ENCODE results near the gene CFAP58.

The CFAP58 gene, protein sequence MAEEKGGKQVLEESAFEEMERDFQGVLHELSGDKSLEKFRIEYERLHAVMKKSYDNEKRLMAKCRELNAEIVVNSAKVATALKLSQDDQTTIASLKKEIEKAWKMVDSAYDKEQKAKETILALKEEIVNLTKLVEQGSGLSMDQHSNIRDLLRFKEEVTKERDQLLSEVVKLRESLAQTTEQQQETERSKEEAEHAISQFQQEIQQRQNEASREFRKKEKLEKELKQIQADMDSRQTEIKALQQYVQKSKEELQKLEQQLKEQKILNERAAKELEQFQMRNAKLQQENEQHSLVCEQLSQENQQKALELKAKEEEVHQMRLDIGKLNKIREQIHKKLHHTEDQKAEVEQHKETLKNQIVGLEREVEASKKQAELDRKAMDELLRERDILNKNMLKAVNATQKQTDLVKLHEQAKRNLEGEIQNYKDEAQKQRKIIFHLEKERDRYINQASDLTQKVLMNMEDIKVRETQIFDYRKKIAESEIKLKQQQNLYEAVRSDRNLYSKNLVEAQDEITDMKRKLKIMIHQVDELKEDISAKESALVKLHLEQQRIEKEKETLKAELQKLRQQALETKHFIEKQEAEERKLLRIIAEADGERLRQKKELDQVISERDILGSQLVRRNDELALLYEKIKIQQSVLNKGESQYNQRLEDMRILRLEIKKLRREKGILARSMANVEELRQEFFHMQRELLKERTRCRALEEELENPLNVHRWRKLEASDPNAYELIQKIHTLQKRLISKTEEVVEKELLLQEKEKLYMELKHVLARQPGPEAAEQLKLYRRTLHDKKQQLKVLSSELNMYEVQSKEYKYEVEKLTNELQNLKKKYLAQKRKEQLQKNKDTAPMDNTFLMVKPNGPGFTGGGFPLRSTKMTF

DNA sequence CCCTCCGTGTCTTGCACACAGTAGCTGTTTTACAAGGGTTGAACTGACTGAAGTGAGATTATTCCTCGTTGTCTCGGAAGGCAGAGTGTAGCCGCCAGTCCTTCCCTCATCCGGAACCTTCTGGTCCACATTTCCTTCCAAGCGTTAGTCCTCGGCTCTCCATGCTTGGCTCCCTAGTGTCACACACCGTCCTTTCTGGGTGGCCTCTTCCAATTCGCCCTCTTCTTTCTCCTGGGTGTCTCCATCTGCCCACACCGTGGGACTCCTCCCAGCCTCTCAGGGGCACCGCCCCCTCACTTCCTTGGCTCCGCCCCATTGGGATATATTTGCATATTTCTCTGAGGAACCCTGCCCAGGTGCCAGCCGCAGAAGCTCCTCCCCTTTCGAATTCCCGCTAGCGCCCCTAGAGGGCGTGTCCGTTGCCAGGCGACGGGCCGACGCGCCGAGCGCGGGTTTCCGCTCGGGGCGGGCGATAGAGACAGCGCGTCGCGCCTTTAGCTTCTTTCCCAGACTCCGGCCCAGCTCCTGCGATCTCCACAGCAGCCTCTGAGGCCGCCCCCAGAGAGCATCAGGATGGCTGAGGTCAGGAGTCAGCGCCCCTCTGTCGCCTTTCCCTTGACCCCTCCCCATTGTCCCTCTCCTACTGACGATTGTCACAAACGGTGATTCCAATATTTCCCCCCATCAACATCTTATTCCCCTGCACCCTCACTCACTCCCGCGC is at the start of gene CFAP58:
TSS of gene CFAP58 (plus strand) at position 509 of the 724 bp plus-strand sequence. CDS start at position 574, 65 bp downstream.
- peak; percentile 84 to 90 for DNase-seq

DNA sequence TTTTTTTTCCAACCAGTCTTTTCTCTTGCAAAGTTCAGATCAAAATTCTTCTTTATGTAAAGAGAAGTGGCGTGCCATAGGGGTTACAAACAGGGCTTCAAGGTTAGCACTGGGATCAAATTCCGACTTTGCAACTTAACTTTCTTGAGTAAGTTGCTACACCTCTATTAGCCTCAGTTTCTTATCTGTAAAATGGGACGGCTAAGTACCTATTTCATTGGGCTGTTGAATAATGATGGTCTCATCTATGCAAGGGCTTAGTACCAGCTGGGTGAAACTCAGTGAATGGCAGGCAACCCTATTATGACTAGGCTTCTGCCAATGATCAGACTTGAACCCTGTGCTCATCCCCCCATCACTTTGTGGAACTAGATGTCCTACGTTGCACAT is 49.3 kb upstream of the CFAP58 start:
- no peak for DNase-seq

GRCh38 chr10:104304927-104305326 is 48.7 kb upstream of the CFAP58 start:
- no peak for DNase-seq

GRCh38 chr10:104306897-104307296 is 46.7 kb upstream of the CFAP58 start:
- DNase-seq, result no peak

GRCh38 chr10:104307576-104308438 is 45.8 kb upstream of the CFAP58 start:
- no peak for DNase-seq

GRCh38 chr10:104308439-104308903 is 45.2 kb upstream of the CFAP58 start:
- DNase-seq, result no peak

DNA sequence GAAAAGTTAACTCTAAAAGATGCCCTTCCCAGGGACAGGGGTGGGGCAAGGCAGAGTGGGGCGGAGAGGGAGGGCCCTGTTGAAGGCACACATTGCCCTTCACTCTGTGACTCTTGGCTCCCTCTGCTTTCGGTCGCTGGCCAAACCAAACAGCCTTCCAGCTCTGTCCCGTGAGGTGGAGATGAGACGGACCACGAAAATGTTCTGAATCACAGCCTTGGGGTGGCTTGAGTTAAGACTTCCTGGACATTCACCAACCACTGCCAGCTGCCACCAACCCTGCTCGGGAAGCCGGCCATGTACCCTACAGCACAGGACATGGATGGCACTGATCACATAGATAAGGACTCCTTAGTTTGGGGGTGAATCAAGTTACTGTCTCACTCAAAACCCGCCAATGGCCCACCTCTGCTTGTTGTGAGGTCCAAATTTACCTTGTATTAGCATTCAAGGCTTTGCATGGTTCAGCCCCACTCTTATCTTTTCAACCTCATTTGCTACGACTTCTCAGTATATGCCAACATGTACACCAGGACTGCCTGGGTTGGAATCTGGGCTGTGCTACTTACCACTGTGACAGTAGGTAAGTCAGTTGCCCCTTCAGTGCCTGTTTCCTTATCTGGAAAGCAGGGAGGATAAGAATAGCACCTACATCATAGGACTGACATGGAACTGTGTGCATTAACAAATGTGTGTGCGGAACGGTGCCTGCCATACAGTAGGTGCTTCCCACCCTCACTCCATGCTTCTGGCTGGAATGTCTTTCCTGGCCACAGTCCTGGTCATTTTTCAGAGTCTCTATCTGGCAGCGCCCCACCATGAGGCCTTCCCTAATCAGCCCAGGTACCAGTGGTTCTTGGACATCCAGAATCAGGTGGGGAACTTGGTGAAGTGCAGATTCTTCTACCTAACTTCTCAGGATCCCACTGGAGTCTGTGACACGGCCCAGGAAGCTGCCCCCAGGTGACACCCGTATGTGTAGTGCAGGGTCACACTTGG is 43.4 kb upstream of the CFAP58 start:
- no peak for DNase-seq

- DNase-seq, result no peak
Observed at GRCh38 chr10:104311184-104311720, 42.4 kb upstream of the CFAP58 start.

DNA sequence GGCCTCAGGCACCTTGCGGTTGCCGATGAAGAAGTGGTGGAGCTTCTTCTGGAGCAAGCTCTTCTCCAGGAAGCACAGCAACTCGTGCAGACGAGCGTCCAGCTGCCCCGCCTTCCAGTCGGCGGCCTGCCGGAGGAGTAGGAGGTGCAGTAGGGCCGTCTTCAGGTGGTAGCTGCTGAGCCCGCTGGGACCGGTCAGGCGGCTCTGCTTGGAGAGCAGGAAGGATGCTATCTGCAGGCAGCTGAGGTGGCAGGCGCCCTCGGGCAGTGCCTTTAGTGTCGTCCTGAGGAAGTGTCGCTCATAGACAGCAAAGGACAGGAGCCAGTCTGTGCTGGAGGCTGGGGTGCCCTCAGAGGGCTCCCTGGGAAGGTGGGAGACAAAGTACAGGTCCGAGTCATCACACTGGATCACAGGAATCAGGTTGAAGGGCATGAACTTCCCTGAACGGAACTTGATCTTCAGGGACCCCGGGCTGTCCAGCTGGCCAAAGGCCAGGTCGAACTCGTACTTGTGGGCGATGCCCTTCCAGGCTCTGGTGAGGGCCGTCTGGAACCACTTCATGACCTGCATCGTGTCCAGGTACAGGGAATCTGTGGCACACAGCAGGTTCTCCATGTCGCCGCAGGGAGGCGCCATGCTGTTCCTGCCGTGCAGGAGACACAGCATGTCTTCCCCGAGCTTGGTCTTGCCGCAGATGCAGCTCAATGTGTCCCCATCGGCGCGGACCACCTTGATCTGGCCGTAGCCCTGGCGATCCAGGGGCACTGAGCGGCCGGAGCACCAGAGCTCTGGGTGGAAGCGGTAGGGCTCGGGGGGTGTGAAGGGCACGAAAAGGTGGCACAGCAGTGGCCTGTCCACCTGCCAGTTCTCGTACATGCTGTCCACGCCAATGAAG is 38.8 kb upstream of the CFAP58 start:
- no peak for DNase-seq

GRCh38 chr10:104315486-104315921 is 38.1 kb upstream of the CFAP58 start:
- DNase-seq, result no peak

DNA sequence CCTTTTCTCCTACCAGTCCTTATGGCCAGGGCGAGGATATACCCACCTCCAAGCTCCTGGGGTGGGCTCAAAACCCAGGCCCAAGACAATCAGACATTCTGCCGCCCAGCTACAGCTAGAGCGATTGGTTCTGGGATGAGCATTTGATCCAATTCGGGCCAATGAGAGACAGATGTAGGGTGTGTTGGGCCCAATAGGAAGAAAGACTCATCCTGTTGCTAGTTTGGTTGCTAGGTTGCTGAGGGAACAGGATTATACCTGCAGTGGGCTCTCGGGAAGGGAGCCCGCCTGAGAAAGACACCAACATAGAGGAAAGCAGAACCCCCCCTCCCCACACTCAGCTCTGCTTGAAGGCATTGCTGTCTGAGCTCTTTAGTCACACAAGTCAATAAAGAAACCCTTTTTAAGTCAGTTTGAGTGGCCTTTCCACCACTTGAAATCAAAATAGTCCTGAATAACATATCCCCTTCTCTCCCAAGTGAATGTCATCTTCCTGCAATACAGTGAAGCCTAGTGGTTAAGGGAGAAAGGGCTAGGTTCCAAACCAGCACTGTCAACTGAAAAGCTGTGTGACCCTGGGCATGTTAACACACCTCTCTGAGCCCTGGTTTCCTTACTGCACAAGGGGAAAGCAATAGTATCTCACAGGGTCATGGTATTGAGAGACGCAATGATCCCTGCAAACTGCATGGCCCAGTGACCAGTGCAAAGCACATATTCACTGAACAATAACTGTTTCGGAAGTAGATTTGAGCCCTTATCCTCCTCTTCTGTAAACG is 37.1 kb upstream of the CFAP58 start:
- DNase-seq, result no peak

DNA sequence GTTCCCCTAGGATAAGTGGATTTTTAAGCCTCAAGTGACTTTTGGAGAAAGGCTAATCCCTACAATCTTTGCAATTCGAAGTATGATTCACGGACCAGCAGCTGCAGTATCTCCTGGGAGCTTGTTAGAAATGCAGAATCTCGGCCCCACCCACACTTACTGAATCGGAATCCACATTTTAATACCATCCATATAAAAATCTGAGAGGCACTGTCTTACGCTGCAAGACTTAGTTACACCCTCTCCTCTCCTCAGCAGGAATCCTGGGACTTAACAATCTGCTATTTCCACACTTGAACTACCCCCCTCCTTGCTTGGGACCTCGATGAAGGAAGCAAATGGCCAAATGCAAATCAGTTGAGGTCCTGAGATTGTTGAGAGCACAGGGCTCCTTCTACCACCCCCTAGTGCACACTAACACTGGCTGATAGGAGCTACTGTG is 36.3 kb upstream of the CFAP58 start:
- DNase-seq, result no peak

- no peak for DNase-seq
Observed at GRCh38 chr10:104317726-104318299, 35.8 kb upstream of the CFAP58 start.

- no peak for DNase-seq
Observed at GRCh38 chr10:104318326-104318725, 35.3 kb upstream of the CFAP58 start.

DNA sequence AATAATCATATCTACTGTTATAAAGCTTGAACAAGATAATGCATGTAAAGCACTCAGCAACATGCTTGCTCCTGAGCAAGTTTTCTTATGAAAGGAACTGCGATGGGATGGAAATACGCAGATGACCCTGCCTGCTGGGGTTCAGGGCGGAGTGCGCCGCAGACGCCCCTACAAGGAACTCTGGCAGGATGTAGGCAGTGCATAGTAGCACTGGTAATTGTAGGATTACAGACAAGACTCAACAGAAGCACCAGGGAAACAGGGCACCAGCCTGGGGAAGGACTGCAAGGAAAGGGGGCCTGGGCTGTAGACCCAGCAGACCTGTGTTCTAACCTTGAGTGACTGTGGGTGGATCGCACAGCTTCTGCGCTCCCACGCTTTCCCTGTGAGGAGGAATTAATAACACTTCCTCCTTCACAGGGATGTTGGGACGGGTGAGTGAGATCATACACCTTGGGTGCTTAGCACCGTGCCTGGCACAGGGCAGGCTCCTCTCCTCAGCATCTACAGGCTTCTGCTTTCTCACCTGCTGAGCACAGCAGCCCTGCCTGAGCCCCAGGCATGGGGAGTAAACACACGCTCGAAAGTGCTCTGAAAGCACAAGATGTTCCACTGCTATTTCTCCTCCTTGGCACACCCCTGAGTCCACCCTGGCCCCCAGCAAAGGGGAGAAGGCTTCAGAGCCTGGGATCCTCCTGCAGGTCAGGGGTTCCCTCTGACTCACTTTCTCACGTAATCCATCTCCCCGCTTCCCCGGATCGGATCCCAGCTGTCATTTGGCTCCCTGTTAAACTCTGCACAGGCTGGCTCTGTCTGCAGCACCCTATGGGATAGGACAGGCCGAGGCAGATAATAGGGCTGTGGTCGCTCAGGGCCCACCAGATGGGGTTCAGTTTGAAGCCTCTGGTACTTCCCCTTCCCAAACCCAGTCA is 34.6 kb upstream of the CFAP58 start:
- DNase-seq, result no peak

DNA sequence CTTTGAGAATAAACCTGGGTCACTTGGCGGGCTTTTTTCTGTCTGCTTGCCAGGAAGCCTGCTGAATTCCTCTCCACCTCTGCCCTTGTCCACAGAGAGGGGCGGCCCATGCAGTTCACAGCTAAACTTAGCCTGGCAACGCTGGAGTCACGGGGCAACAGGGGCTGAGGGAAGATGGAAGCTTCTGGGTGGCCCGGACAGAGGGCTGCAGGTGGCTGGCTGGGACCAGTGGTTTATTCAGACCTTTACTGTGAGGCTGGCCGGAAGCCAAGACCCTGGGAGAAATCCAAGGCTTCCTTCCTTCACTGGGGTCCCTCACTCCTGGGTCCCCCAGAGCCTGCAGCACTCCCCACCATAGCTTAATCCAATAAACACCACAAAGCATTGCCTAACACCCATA is 32.4 kb upstream of the CFAP58 start:
- no peak for DNase-seq

All from SHP77 (cell line).